Activated T-cell treated with anti-CD3 and anti-CD28 coated beads for 48 hours (primary cell): ENCODE results near the gene TRHDE.

ENCODE experiments used
- DNase-seq: peaks from one replicate; pipeline ENCODE4 v3.0.0-alpha.2; 2020; ENCODE audit warnings: low read depth

TRHDE gene

GRCh38 chr12:72522411-72522810, 250.2 kb downstream of the TRHDE start:
- DNase-seq: no peak

- no peak for DNase-seq
Measured at GRCh38 chr12:72523754-72524153, 251.6 kb downstream of the TRHDE start.

DNA sequence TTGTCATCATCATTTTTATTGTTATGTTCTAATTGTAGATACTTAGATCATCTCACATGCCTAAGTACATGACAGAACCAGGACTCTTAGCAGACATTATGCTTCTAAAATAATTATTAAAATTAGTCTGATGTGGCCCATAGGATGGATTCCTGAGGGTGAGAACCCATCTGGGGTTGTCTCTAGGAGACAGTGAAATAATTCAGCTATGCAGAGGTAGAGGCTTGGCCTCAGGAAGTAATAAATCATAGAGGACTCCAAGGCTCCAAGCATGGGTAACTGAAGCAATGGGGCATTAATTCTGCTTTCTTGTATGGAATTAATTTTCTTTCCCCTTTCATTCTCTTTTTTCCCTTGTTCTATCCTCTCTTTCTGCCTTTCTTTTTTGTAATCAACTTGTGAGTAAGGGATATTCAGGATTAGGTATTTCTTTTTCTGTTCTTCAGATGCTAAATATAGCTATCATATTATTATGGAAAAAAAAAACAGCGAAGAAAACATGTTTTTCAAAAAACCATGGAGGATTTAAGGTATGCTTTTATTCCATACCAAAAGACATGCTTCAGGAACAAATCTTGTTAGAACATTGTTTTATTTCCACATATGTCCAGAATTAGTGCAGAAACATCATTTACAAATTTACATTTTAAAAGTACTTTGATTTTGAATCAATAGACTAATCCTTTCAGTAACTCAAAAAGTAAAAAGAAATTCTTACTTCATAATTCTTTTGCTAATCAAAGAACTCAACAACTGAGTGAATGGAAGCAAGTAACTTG, 263.2 kb downstream of the TRHDE start:
- no peak for DNase-seq

DNA sequence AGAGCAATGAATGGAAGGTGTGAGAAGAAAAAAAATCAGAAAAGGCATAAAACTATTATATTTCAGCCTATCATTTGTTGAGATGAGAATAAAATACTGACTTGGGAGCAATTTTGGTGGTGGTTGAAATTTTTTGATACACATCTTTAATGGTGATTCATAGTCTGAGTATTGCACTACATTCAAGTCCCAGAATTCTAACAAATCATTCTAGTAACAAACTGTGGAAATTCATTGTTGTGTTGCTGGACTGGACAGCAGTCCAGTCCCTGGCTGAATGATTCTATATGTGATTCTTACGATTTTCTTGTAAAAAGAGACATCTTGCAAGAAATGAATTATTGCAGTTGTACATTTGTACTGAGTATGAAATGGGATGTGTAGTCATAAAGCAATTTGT, 268.6 kb downstream of the TRHDE start:
- DNase-seq: no peak

DNA sequence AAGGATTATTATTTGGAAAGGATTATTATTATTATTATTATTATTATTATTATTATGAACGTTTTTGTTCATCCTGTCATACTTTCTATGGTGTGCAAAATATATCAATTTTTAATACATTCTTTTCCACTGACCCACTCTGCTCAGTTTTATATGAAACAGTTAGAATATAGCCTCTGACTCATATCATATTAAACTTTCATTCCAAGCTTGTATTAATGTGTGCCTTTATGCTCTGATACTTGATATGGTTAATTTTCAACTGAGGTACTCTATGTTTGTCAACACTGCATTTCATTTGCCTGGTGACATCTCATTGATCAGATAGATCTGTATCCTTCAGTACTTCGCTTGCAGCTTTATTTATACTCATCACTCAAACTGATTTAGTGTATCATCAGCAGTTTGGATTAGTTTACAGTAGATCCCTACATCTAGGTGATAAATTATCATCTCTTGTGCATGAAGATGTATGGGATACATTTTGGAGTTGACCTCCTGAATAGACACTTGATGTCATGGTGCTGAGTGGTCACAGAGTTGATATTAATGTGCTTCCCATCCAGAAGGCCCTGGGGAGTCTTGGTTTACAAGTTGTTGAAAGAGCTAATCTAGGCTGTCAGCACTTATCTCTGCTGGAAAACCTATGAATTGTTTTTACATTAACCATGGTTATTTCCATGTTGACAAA, 271.8 kb downstream of the TRHDE start:
- DNase-seq: no peak

DNA sequence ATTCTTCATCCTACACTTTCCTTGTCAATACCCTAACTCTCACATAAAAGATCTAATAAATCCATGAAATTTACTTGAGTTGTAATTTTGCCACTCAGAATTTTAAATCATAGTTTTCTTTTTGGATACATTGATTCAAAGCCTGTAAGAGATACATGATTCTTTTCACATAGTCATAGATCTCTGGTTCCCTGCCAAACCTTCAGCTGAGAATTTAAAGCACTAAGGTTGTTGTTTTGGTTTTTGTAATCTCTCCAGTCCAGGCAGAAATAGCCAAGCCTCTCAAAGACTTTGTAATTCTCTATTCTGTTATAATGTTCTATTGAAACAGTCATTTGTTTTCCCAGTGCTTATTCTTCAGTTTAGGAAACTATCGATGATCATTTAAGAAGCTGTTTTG, 273.9 kb downstream of the TRHDE start:
- no peak for DNase-seq

- no peak for DNase-seq
Measured at GRCh38 chr12:72547573-72547972, 275.4 kb downstream of the TRHDE start.

- no peak for DNase-seq
Measured at GRCh38 chr12:72549184-72549583, 277.0 kb downstream of the TRHDE start.

- no peak for DNase-seq
Measured at GRCh38 chr12:72560003-72560769, 288.0 kb downstream of the TRHDE start.

GRCh38 chr12:72570601-72571000, 298.4 kb downstream of the TRHDE start:
- DNase-seq: no peak

DNA sequence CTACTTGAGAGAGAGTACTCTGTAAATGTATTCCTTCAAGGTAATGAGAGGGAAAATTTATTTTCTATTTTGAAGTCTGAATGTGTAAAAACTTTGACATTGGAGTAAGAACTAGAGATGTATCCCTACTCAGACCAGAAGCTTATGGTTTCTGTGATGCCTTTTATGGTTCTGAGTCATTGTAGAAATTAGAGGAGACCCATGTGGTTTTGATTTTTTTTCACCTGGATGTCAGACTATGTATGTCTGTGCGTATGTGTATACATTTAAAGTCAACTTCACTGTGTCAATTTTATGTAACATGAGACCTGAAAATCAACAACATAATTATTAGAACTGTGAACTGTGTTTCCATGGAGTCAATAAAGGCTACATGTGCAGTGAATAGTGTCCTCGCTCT, 302.0 kb downstream of the TRHDE start:
- DNase-seq: no peak

GRCh38 chr12:72578327-72578726, 306.2 kb downstream of the TRHDE start:
- DNase-seq: no peak

GRCh38 chr12:72586456-72586855, 314.3 kb downstream of the TRHDE start:
- no peak for DNase-seq

- DNase-seq: no peak
Measured at GRCh38 chr12:72602581-72602980, 330.4 kb downstream of the TRHDE start.

DNA sequence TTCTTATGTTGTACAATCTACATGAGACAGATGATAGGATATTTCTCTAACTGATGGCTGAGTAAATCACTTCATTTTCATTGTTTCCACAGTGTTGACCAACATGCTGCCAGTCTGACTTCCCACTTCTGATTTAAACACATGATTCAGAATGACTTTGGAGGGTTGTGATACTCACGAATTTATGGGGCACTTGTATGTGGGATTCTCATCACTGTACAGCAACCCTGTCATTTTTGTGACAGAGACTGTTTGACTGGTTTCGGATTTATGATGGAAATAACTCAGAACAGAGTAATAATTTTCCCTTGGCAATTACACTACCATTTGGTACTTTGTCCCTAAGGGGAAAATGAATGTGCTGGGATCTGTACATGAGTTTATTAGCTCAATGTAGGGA, 333.8 kb downstream of the TRHDE start:
- DNase-seq: no peak

GRCh38 chr12:72610342-72610741, 338.2 kb downstream of the TRHDE start:
- no peak for DNase-seq

DNA sequence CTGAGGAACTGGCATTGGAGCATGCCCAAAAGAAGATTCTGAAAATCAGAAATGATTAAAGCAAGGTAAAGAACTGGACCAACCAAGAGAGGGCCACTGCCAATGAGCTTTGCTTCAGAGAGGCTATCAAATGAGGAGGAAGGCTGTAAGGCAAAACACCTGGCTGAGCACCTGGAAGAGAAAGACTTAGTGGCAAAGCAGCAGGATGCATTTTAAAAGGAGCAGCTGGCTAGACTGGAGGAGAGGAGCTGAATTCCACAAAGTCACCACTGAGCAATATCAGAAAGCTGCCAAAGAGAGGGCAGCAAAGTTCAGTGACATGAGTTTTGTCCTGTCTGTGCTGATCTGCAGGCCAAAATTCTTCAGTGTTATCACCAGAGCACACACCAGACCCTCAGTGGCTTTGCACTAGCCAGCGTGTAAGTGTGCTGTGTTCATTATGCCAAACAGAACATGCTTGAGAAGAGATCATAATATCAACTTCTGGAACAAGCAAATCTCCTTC, 338.7 kb downstream of the TRHDE start:
- DNase-seq: no peak

DNA sequence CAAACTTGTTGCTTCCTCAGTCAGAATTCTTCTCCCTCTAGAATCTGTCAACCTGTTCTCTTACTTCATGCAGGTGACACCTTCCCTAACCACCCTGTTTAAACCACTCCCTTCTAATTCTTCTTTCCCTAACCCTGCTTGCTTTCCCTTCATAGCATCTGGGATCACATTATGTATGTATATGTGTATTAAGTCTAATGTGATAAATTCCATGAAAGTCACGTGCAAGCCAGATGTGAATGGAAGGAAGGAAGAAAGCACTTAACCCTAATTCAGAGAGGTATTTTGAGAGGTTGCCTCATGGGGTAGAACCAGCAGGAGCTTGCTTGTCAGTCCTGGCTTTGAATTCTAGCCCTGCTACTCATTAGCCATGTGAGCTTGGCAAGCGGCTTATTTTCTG, 340.0 kb downstream of the TRHDE start:
- DNase-seq: no peak

DNA sequence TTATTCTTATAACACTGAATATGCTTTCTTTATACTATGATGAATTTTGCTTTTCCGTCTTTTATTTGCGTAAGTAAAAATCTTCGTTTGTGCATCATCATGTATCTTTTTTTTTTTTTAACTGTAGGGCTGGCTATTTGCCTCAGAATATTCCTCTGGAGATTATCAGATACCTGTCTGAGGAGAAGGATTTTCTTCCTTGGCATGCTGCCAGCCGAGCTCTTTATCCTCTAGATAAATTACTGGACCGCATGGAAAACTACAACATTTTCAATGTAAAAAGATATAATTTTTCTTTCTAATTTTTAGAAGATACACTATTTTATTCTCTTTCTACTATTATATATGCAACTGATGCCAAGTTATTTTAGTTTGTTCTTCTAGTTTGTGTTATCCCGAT, 346.6 kb downstream of the TRHDE start:
- DNase-seq: no peak

DNA sequence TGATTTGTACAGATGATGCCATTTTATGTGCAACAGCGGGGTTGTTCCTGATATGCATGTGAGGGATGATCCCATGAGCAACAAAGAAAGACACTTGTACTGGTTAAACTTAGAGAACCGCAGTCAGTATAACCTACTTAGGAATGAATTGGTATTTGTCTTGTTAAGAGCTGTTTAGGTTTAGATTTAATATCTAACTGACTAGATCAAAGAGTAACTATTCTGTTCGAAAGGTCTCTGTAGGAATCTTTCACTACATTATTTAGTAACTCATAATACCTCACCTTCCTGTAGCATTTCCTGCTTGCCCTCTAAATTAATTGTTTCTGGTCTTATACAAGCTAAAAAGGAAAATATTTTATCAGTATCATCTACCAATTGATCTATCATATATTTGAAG, 350.4 kb downstream of the TRHDE start:
- no peak for DNase-seq

DNA sequence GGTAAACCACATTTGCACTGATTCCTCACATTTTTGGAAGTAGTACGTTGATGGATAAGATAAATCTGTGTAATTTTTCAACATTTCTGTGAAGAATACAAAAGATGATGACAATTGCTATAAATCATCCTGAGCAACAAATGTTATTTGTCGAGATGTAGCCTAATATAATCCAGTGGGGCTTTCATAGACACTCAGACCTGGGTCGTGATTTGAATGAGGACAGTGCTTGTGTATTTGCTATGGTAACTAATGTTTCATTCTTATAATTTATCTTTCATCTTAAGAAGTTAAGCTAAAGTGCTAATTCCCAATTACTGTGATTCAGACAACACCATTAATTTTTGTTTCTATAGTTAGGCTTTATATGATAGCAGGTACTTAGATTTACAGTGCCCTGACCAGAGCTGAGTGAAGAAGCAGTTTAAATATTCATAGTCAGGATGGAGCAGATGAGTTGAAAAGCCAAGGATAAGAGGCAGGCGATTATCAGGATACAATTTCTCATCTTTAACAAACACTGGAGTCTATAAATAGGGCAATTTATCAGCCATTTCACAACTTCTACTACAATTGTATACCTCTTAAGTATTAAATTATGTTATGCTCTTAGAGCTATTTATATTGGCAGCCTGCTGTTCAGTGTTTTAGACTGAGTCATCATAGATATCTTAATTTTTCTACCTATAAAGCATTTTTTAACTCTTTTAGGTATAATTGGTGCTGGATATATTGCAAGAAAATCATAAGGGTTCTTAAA, 359.9 kb downstream of the TRHDE start:
- no peak for DNase-seq

GRCh38 chr12:72642706-72643105, 370.5 kb downstream of the TRHDE start:
- no peak for DNase-seq
